PFSK-1 (cell line): Measurements from ENCODE around the gene MEX3A.

Source experiments
- FOXP2 ChIP-seq: optimal IDR thresholded peaks from 2 replicates; pipeline ENCODE3; 2011; ENCODE audit warnings: borderline replicate concordance, control low read depth, inconsistent platforms; ENCODE audit not compliant: insufficient read depth; ENCODE audit errors: extremely low read length, extremely low read depth
- POLR2AphosphoS5 ChIP-seq: IDR thresholded peaks from 2 replicates; pipeline ENCODE4 v1.6.1; 2012; ENCODE audit warnings: low read depth, mild to moderate bottlenecking, control low read depth, low read length, moderate library complexity
- SIN3A ChIP-seq: IDR thresholded peaks from 2 replicates; pipeline ENCODE4 v1.6.1; 2012; ENCODE audit warnings: mild to moderate bottlenecking, low read length, moderate library complexity, borderline replicate concordance; ENCODE audit not compliant: insufficient read depth
- TAF1 ChIP-seq: IDR thresholded peaks from 2 replicates; pipeline ENCODE4 v1.6.1; 2012; ENCODE audit warnings: low read length, control low read depth, borderline replicate concordance; ENCODE audit not compliant: insufficient read depth
- TF ChIP-seq, protein P1 (sequence below), 2 experiments: IDR thresholded peaks; 2 replicates each; pipeline versions ENCODE4 v1.6.1 to v1.8.0; 2011 to 2012; ENCODE audit warnings: low read depth in 2 of 2, low read length in 2 of 2, control low read depth in 1 of 2, inconsistent platforms in 1 of 2, mild to moderate bottlenecking in 1 of 2, moderate library complexity in 1 of 2; ENCODE audit not compliant: insufficient read depth in 1 of 2

MEX3A gene

GRCh38 chr1:156122519-156123355 lies 40.5 kb upstream of the MEX3A start:
- TF ChIP-seq FOXP2 (no peak), SIN3A (peak; percentile 47; the same call in 1 of the 2 replicates), TAF1 (peak; percentile 13; the same call in 1 of the 2 replicates), POLR2AphosphoS5 (peak; percentile 16; the same call in 1 of the 2 replicates)
- TF ChIP-seq, protein P1, sequence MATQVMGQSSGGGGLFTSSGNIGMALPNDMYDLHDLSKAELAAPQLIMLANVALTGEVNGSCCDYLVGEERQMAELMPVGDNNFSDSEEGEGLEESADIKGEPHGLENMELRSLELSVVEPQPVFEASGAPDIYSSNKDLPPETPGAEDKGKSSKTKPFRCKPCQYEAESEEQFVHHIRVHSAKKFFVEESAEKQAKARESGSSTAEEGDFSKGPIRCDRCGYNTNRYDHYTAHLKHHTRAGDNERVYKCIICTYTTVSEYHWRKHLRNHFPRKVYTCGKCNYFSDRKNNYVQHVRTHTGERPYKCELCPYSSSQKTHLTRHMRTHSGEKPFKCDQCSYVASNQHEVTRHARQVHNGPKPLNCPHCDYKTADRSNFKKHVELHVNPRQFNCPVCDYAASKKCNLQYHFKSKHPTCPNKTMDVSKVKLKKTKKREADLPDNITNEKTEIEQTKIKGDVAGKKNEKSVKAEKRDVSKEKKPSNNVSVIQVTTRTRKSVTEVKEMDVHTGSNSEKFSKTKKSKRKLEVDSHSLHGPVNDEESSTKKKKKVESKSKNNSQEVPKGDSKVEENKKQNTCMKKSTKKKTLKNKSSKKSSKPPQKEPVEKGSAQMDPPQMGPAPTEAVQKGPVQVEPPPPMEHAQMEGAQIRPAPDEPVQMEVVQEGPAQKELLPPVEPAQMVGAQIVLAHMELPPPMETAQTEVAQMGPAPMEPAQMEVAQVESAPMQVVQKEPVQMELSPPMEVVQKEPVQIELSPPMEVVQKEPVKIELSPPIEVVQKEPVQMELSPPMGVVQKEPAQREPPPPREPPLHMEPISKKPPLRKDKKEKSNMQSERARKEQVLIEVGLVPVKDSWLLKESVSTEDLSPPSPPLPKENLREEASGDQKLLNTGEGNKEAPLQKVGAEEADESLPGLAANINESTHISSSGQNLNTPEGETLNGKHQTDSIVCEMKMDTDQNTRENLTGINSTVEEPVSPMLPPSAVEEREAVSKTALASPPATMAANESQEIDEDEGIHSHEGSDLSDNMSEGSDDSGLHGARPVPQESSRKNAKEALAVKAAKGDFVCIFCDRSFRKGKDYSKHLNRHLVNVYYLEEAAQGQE (IDR thresholded peaks at IDR 0.05; ENCODE audit: insufficient read depth in 1 of 2, low read depth in 2 of 2, low read length in 2 of 2) = 0 out of 4 replicates have a peak, but pooled peaks of 1 of the 2 experiments have one; percentile 26

- TF ChIP-seq SIN3A (no peak), FOXP2 (no peak), POLR2AphosphoS5 (no peak)
- TF ChIP-seq, protein P1 (IDR thresholded peaks at IDR 0.05; ENCODE audit: insufficient read depth in 1 of 2, low read depth in 2 of 2, low read length in 2 of 2) = no peak
Measured at GRCh38 chr1:156122086-156122485, 39.8 kb upstream of the MEX3A start.

- TF ChIP-seq, protein P1 (IDR thresholded peaks at IDR 0.05; ENCODE audit: insufficient read depth in 1 of 2, low read depth in 2 of 2, low read length in 2 of 2) = no peak
- TF ChIP-seq TAF1 (no peak), FOXP2 (no peak), POLR2AphosphoS5 (no peak), SIN3A (no peak)
Measured at GRCh38 chr1:156121457-156121856, 39.2 kb upstream of the MEX3A start.

GRCh38 chr1:156120318-156120717 lies 38.1 kb upstream of the MEX3A start:
- TF ChIP-seq, protein P1 (IDR thresholded peaks at IDR 0.05; ENCODE audit: insufficient read depth in 1 of 2, low read depth in 2 of 2, low read length in 2 of 2) = no peak
- TF ChIP-seq SIN3A (no peak), TAF1 (no peak), POLR2AphosphoS5 (no peak)
